ENCODE measurements around the gene GRIK4.

- TF ChIP-seq ESRRA (CRISPR knock-in tag; IDR thresholded peaks at IDR 0.05; ENCODE audit: borderline replicate concordance), result no peak
- TF ChIP-seq MXD4 (CRISPR knock-in tag; IDR thresholded peaks at IDR 0.05; ENCODE audit: borderline replicate concordance), result no peak
- no peak for TF ChIP-seq CTCF (IDR thresholded peaks at IDR 0.05)
These were observed 54.1 kb downstream of the GRIK4 start for GRCh38 chr11:120565466-120566155.

Measured in WTC11 (cell line).